Muscle layer of duodenum (tissue), 2 donors: ENCODE data around the gene NLGN1.

Experiments
- H3K27ac ChIP-seq: one replicate; pipeline ENCODE4 v1.7.0; 2013; ENCODE audit warnings: mild to moderate bottlenecking, low read length
- H3K27me3 ChIP-seq: one replicate; pipeline ENCODE4 v1.7.0; 2013; ENCODE audit warnings: low read depth, mild to moderate bottlenecking, control low read depth, low read length
- H3K36me3 ChIP-seq, 2 donors: one replicate each; pipeline ENCODE4 v1.7.0; 2013; ENCODE audit warnings: low read length in 2 of 2, control low read depth in 1 of 2, mild to moderate bottlenecking in 1 of 2; ENCODE audit not compliant: insufficient read depth in 2 of 2, control insufficient read depth in 1 of 2
- H3K4me1 ChIP-seq, 2 donors: one replicate each; pipeline ENCODE4 v1.7.0; 2013; ENCODE audit warnings: low read length in 2 of 2, mild to moderate bottlenecking in 2 of 2, control low read depth in 1 of 2, moderate library complexity in 1 of 2; ENCODE audit not compliant: insufficient read depth in 2 of 2, control insufficient read depth in 1 of 2
- H3K4me3 ChIP-seq, 2 donors: one replicate each; pipeline ENCODE4 v1.7.0; 2013; ENCODE audit warnings: low read length in 2 of 2, low read depth in 1 of 2, mild to moderate bottlenecking in 1 of 2
- H3K9me3 ChIP-seq, 2 donors: one replicate each; pipeline ENCODE4 v1.7.0; 2013; ENCODE audit warnings: low read length in 2 of 2, control low read depth in 1 of 2, mild to moderate bottlenecking in 1 of 2; ENCODE audit not compliant: control insufficient read depth in 1 of 2
- donor health status: healthy.

NLGN1 gene

DNA sequence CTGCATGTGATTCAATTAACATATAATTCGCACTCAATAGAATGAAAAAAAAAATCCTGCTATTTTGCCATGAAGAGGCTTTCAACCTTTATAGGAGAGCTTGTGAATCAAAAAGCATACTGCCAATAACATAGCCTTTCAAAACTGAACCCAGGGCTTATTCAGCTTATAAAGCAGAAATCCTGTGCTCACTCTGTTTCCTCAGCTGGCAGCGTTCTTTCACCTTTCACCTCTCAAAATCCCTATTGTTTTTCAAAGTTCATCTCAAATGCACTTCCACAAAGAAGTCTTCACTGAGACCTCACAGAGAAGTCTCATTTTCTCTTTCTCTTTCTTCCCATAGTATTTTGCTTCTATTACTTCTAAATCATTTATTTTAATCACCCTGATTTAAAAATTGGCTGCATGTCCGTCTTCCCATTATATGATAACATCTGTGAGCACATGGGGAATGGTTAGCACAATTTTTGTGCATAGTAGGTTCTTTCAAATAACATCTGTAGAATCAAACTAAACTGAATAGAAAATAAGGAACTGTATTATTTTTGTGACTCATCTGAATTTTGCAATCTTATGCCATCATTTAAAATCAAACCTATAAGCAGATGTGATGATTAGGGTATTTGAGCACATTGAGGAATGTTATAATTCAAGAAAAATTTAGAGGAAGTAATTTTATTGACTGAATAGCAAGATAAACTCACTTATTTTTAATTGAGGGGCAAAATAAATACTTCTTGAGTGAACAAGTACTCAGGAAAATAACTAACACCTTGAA is 373.4 kb downstream of the NLGN1 start:
- no peak overlapping the region for H3K27ac ChIP-seq
- no peaks in the 10 kb centered on the region for H3K36me3 ChIP-seq

DNA sequence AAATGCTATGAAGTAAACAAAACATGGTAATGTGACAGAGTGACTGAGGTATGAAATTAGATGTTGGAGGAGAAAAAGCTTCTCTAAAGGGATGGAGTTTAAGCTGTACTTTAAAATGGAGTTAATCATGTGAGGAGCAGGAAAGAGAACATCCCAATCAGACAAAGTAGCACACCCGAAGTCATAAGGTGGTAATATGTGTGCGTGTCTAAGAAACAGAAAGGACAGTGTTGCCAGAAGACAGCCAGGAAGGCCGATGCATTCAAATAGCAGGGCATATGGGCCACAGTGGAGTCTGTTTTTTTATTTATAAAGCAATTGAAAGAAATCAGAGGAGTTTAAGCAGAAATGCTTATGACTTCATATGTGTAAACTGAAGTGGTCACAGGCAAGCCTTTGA is 376.3 kb downstream of the NLGN1 start:
- Histone ChIP-seq H3K36me3 (no peaks in the 10 kb centered on the region), H3K27ac (no peak overlapping the region), H3K4me3 (no peak overlapping the region), H3K27me3 (no peaks in the 10 kb centered on the region), H3K4me1 (no peaks in the 10 kb centered on the region), H3K9me3 (peaks cover 0 to 1% of the 10 kb centered on the region in 2 donors)

More for the DNA sequence above, 373.4 kb downstream of the NLGN1 start:
- Histone ChIP-seq H3K27me3 (no peaks in the 10 kb centered on the region), H3K4me1 (no peaks in the 10 kb centered on the region), H3K9me3 (peaks cover 0 to 2% of the 10 kb centered on the region in 2 donors), H3K4me3 (no peak overlapping the region)

DNA sequence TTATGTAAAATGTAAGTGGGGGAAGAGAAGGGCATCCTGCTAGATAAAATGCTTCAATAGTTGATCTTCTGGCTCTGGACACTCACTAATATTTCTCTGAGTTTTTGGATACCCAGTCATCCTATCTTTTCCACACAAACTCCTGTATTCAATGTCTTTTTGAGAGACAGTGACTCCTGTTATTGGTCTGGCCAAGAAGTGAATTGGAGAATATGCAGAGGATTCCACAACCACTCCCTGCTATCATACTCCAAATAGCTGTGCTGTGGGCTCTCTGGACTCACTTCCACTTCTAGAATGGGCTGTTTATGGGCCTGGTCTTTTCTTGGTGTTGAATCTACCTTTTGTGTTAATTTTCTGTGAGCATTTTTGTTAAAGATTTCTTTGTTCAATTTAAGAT is 376.8 kb downstream of the NLGN1 start:
- Histone ChIP-seq H3K4me3 (no peak overlapping the region), H3K27me3 (no peaks in the 10 kb centered on the region), H3K9me3 (no peaks in the 10 kb centered on the region), H3K27ac (no peak overlapping the region), H3K4me1 (no peaks in the 10 kb centered on the region), H3K36me3 (no peaks in the 10 kb centered on the region)

DNA sequence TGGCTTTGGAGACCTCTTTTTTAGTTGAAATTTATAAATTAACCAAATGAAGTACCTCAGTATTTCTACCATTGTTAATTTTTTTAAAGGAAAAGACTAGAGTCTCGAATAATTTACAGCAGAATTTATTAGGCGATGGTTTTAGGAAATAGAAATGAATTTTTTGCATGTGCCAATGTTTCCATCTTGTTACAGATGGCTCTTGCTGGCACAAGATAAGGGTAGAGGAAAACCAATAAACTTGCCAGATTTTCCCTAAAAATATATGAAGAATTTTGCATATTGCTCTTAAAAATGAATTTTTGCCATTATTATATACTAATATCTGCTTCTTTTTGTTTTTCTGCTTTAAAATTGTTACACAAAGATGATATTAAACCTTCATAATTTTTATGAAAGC is 380.7 kb downstream of the NLGN1 start:
- no peaks in the 10 kb centered on the region for H3K27me3 ChIP-seq
- no peak overlapping the region for H3K4me3 ChIP-seq
- no peak overlapping the region for H3K27ac ChIP-seq
- no peaks in the 10 kb centered on the region for H3K9me3 ChIP-seq
- no peaks in the 10 kb centered on the region for H3K4me1 ChIP-seq
- H3K36me3 ChIP-seq, result no peaks in the 10 kb centered on the region

DNA sequence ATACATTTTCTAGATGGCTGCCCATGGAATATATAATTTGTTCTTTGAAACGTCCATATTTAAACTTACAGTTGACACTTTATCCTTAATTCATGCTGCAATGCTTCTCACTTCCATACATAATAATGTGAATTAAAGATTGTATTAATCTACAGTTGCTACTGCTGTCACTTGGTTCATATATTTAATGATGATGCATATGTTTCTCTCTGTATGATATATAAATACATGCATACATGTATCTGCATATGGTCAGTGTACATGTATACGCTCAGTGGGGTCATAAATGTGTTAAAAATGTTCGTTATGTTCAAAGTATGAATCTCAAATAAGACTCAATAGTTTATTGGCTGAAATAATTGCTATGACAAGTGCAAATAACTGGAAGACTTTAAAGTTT is 382.5 kb downstream of the NLGN1 start:
- Histone ChIP-seq H3K27me3 (no peaks in the 10 kb centered on the region), H3K36me3 (no peaks in the 10 kb centered on the region), H3K9me3 (no peaks in the 10 kb centered on the region), H3K27ac (no peak overlapping the region), H3K4me3 (no peak overlapping the region), H3K4me1 (no peaks in the 10 kb centered on the region)

DNA sequence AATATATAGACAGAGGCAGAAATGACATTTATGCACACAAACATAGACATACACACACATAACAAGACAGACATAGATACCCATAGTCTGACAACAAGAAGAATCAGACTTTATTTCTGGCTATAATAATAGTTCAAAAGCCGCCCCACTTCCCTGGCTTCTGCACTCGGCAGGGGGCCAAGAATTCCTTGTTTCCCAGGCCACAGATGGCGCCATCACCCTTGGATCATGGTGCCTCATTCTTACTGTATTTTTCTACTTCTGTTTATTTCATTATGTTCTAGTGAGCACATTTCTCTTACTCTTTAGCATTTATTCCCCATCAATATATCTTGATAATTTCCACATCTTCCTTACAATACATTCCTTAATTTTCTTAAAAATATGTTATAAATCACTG is 387.5 kb downstream of the NLGN1 start:
- no peak overlapping the region for H3K27ac ChIP-seq
- H3K36me3 ChIP-seq, result no peaks in the 10 kb centered on the region
- H3K9me3 ChIP-seq, result no peaks in the 10 kb centered on the region
- no peaks in the 10 kb centered on the region for H3K27me3 ChIP-seq
- H3K4me3 ChIP-seq, result no peak overlapping the region
- H3K4me1 ChIP-seq, result no peaks in the 10 kb centered on the region

DNA sequence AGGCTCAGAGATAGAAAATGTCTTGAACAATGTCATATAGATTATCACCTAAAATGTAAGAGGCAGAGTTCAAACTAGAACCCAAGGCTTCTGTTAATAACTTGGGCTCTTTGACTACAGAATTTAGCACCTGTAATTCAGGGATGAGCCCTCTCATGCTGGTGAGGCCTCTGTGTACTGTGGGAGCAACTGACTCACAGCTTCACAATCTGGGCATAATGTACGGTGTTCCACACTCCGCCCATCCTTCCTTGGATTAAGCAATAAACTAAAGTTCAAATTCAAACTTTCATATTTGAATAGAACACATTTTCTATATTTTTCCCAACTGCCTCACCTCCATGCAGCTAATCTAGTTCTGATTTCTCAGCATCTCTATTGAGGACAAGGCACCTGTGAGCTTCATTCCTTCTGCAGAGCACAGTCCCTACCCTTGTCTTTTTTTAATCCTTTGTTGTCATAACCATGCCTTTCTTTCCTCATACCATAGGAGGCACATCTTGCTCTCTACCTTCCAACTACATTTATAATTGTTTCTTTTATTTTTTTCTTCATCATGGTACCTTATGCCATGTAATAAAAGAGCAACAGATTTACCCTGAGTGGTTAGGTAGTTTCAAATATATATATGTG is 392.1 kb downstream of the NLGN1 start:
- H3K4me1 ChIP-seq, result no peaks in the 10 kb centered on the region

DNA sequence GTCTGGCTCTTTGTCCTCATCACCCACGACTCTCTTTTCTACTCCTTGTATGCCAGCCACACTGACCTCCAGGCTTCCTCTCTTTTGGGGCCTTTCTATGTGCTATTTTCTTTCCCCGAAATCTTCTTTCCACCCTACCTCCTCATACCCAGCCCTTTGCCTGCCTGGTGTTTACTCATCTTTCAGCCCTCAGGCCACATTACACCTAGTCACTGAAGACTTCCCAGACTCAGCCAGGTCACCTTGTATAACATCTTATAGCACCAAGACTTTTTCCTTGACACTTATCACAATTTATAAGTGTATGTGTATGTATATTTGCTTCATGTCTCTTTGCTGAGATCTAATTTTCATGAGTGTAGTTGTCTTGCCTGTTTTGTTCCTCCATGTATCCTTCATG is 396.4 kb downstream of the NLGN1 start:
- Histone ChIP-seq H3K4me3 (no peak overlapping the region), H3K4me1 (no peaks in the 10 kb centered on the region), H3K9me3 (no peaks in the 10 kb centered on the region), H3K27me3 (no peaks in the 10 kb centered on the region), H3K27ac (no peak overlapping the region), H3K36me3 (no peaks in the 10 kb centered on the region)

More for the DNA sequence above, 392.1 kb downstream of the NLGN1 start:
- Histone ChIP-seq H3K27ac (no peak overlapping the region), H3K36me3 (no peaks in the 10 kb centered on the region), H3K27me3 (no peaks in the 10 kb centered on the region), H3K9me3 (no peaks in the 10 kb centered on the region), H3K4me3 (no peak overlapping the region)

DNA sequence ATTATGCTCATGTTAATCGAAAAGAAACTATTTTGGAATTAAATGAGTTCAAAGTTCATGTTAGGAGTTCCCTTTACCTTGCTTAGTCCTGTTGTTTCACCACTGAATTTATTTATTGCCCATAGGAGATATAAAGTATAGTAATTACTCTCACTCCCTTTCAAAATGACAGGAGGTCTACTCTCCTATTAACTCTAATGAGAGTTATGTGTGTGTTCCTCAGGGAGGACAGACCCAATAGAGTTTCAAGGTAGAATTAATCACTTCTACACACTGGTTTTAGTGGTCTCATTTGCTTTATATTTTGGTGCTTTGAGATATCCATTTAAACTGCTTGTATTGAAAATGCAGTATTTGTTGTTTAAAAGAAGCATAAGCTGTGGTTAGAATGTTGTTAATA is 398.9 kb downstream of the NLGN1 start:
- no peaks in the 10 kb centered on the region for H3K27me3 ChIP-seq
- H3K4me1 ChIP-seq, result no peaks in the 10 kb centered on the region
- H3K27ac ChIP-seq, result no peak overlapping the region
- H3K4me3 ChIP-seq, result no peak overlapping the region
- H3K36me3 ChIP-seq, result no peaks in the 10 kb centered on the region
- H3K9me3 ChIP-seq, result no peaks in the 10 kb centered on the region

DNA sequence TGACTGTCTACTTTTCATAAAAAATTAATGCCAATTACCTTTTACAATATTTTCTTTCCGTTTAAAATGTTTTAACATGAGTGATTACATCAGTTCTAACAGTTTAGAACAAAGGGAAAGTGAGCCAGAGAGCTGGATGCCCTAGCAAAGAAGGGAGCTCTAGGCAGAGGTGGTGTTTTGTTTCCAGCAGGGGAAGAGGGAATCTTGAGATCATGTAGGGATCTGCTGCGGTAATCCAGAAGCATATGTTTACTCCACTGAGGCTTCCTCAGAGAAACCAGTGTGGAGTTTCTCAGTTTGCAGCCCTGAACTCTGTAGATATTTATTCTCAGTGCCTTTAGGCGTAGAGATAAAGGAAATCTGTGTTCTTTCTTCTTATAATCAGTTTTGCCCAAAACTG is 399.3 kb downstream of the NLGN1 start:
- Histone ChIP-seq H3K27ac (no peak overlapping the region), H3K36me3 (no peaks in the 10 kb centered on the region), H3K4me1 (no peaks in the 10 kb centered on the region), H3K4me3 (no peak overlapping the region), H3K27me3 (no peaks in the 10 kb centered on the region), H3K9me3 (no peaks in the 10 kb centered on the region)

DNA sequence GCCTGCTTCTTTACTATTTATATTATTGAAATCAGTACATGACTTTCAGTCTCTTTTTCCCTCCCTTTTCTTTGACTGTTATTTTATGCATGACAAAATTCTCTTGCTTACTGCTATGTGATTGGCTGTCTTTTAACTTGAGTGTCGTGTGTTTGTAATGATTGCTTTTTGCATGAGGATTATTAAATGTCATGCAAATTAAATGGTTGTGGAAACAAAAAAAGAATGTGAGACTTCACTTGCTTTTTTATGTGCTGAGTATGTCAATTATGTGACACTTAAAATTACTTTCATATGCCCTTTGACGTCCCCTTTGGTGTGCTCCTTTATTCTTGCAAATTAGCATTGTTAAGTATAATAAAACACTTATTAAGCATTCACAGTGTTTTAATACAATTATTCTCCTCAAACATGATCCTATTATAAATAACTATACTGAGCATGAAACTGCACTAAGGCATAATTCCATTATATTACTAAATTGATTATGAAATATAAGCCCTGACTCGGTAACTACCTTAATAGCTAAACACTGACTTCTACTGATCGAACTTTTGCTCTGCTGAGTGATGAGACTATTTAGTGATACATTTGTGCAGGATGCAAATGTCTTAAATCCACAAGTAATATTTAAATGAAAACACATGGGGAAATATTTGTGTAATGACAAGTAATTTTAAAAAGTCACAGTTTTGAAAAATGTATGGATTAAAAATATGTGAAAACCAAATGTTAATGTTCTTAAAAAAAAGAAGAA is 401.7 kb downstream of the NLGN1 start:
- H3K4me1 ChIP-seq, result no peaks in the 10 kb centered on the region
- H3K36me3 ChIP-seq, result no peaks in the 10 kb centered on the region

More for the DNA sequence above, 401.7 kb downstream of the NLGN1 start:
- Histone ChIP-seq H3K27ac (no peak overlapping the region), H3K9me3 (no peaks in the 10 kb centered on the region), H3K4me3 (no peak overlapping the region), H3K27me3 (no peaks in the 10 kb centered on the region)
